ENCODE data around the gene ISG20.
"Not testable (repeated sequence)": the region's sequence is repeated elsewhere in the genome, so short reads cannot be mapped to it uniquely, and the experiment has no call there.

The ISG20 gene

GRCh38 chr15:88623061-88623460 is 15.8 kb upstream of the ISG20 start:
- H3K4me1 ChIP-seq (ENCODE audit: insufficient read depth, low read length), result peaks cover 32% of the 10 kb centered on the region
- H3K36me3 ChIP-seq (ENCODE audit: insufficient read depth, low read length), result peaks cover 32% of the 10 kb centered on the region
- H3K9me3 ChIP-seq (ENCODE audit: low read length), result no peaks in the 10 kb centered on the region
- H3K4me3 ChIP-seq (ENCODE audit: low read length), result peak overlapping the region; percentile 57
- H3K27me3 ChIP-seq (ENCODE audit: insufficient read depth, low read length), result no peaks in the 10 kb centered on the region
- no peak overlapping the region for H2AFZ ChIP-seq (ENCODE audit: low read depth, low read length)

DNA sequence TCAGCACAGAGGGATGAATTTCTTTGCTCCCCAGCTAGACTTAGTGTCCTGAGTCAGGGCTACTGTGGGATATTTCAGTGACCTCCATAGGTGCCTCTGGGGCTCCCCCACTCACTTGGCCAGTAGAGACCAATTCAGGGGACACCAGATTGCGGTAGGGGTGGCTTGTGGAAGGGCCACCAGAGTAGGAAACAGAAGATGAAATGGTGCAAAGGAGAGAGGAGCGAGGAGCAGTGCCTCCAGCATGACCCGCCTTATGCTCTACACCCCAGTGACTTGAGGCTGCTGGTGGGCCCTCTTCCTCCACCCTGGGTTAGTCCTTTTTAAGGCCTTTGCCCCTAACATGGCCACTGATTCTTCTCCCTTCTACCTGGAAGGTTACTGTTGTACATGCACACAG is 15.2 kb upstream of the ISG20 start:
- peaks cover 32% of the 10 kb centered on the region for H3K4me1 ChIP-seq (ENCODE audit: insufficient read depth, low read length)
- no peak overlapping the region for H2AFZ ChIP-seq (ENCODE audit: low read depth, low read length)
- no peaks in the 10 kb centered on the region for H3K27me3 ChIP-seq (ENCODE audit: insufficient read depth, low read length)
- no peaks in the 10 kb centered on the region for H3K9me3 ChIP-seq (ENCODE audit: low read length)
- peak overlapping the region; percentile 57 for H3K4me3 ChIP-seq (ENCODE audit: low read length)
- peaks cover 38% of the 10 kb centered on the region for H3K36me3 ChIP-seq (ENCODE audit: insufficient read depth, low read length)

- H3K27me3 ChIP-seq (ENCODE audit: insufficient read depth, low read length), result no peaks in the 10 kb centered on the region
- H3K9me3 ChIP-seq (ENCODE audit: low read length), result no peaks in the 10 kb centered on the region
- peaks cover 45% of the 10 kb centered on the region for H3K36me3 ChIP-seq (ENCODE audit: insufficient read depth, low read length)
- peak overlapping the region; percentile 14 for H3K4me3 ChIP-seq (ENCODE audit: low read length)
- H3K4me1 ChIP-seq (ENCODE audit: insufficient read depth, low read length), result peaks cover 32% of the 10 kb centered on the region
- H2AFZ ChIP-seq (ENCODE audit: low read depth, low read length), result no peak overlapping the region
Observed at GRCh38 chr15:88624156-88624970, 14.5 kb upstream of the ISG20 start.

DNA sequence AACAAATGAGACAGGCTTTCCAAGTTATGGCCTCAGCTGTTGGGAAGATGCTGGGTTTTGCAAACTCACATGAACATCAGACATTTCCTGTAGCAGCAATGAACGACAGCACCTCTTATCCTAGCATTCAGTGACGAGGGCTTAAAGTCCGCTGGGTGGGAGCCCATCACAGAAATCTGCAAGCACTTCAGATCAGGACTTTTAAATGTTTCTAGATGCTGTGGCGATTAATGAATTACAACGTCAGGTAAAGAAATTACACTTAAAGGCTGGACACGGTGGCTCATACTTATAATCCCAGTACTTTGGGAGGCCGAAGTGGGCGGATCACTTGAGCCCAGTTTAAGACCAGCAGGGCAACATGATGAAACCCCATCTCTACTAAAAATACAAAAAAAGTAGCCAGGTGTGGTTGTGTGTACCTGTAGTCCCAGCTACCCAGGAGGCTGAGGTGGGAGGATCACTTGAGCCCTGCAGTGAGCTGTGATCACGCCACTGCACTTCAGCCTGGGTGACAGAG is 13.8 kb upstream of the ISG20 start:
- H3K4me3 ChIP-seq (ENCODE audit: low read length), result no peak overlapping the region
- no peaks in the 10 kb centered on the region for H3K9me3 ChIP-seq (ENCODE audit: low read length)
- H3K27me3 ChIP-seq (ENCODE audit: insufficient read depth, low read length), result no peaks in the 10 kb centered on the region
- H3K4me1 ChIP-seq (ENCODE audit: insufficient read depth, low read length), result peaks cover 32% of the 10 kb centered on the region
- H2AFZ ChIP-seq (ENCODE audit: low read depth, low read length), result no peak overlapping the region
- peaks cover 51% of the 10 kb centered on the region for H3K36me3 ChIP-seq (ENCODE audit: insufficient read depth, low read length)

DNA sequence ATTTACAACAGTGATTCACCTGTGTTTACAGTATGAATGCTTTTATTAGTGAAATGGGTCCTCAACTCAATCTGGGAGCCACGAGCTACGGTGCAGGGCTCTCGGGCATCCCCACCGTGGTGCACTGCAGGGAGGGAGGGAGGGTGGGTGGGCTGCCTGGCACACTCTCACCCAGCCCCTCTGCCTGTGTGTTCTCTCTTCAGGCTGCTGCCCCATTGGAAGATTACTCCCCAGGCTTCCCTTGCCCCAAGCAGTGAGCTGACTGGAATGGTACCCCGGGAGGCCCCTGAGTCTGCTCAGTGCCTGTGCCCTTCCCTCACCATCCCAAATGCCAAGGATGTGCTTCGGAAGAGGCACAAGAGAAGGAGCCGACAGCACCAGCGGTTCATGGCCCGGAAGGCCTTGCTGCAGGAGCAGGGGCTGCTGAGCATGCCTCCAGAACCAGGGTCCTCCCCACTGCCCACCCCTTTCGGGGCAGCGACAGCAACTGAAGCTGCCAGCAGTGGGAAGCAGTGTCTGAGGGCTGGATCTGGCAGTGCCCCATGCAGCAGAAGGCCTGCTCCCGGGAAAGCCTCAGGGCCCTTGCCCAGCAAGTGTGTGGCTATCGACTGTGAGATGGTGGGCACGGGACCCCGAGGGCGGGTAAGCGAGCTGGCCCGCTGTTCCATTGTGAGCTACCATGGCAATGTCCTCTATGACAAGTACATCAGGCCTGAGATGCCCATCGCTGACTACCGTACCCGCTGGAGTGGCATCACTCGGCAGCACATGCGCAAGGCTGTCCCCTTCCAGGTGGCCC is 12.7 kb upstream of the ISG20 start:
- Histone ChIP-seq H3K36me3 (ENCODE audit: insufficient read depth, low read length) (peaks cover 62% of the 10 kb centered on the region), H3K4me3 (ENCODE audit: low read length) (no peak overlapping the region), H3K9me3 (ENCODE audit: low read length) (no peaks in the 10 kb centered on the region), H3K27me3 (ENCODE audit: insufficient read depth, low read length) (no peaks in the 10 kb centered on the region), H2AFZ (ENCODE audit: low read depth, low read length) (no peak overlapping the region), H3K4me1 (ENCODE audit: insufficient read depth, low read length) (peaks cover 27% of the 10 kb centered on the region)

DNA sequence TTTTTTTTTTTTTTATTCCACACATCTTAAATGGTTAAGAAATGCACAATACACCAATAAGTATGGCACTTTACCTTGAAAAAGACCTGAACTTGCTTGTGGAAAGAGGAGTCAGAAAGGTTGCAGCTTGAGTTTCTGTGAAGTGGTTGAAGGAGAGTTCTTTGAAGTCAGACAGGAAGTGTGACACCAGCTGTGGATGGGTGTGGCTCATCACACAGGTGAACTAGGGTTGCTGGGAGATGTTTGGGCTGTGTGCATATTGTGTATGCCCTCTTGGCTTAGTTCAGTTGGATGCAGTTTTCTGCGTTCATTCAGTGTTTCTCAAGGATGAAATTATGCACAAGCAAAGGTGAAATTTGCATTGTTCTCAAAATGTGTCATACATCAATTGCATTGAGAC is 11.4 kb upstream of the ISG20 start:
- Histone ChIP-seq H3K27me3 (ENCODE audit: insufficient read depth, low read length) (no peaks in the 10 kb centered on the region), H3K4me3 (ENCODE audit: low read length) (no peak overlapping the region), H3K4me1 (ENCODE audit: insufficient read depth, low read length) (peaks cover 23% of the 10 kb centered on the region), H2AFZ (ENCODE audit: low read depth, low read length) (no peak overlapping the region), H3K36me3 (ENCODE audit: insufficient read depth, low read length) (peaks cover 72% of the 10 kb centered on the region), H3K9me3 (ENCODE audit: low read length) (no peaks in the 10 kb centered on the region)

- Histone ChIP-seq H3K36me3 (ENCODE audit: insufficient read depth, low read length) (peaks cover 71% of the 10 kb centered on the region), H3K9me3 (ENCODE audit: low read length) (no peaks in the 10 kb centered on the region), H3K4me1 (ENCODE audit: insufficient read depth, low read length) (peaks cover 16% of the 10 kb centered on the region), H2AFZ (ENCODE audit: low read depth, low read length) (no peak overlapping the region), H3K4me3 (ENCODE audit: low read length) (no peak overlapping the region), H3K27me3 (ENCODE audit: insufficient read depth, low read length) (no peaks in the 10 kb centered on the region)
Observed at GRCh38 chr15:88628018-88628654, 10.7 kb upstream of the ISG20 start.

GRCh38 chr15:88629071-88629470 is 9.7 kb upstream of the ISG20 start:
- H3K36me3 ChIP-seq (ENCODE audit: insufficient read depth, low read length), result peaks cover 67% of the 10 kb centered on the region

DNA sequence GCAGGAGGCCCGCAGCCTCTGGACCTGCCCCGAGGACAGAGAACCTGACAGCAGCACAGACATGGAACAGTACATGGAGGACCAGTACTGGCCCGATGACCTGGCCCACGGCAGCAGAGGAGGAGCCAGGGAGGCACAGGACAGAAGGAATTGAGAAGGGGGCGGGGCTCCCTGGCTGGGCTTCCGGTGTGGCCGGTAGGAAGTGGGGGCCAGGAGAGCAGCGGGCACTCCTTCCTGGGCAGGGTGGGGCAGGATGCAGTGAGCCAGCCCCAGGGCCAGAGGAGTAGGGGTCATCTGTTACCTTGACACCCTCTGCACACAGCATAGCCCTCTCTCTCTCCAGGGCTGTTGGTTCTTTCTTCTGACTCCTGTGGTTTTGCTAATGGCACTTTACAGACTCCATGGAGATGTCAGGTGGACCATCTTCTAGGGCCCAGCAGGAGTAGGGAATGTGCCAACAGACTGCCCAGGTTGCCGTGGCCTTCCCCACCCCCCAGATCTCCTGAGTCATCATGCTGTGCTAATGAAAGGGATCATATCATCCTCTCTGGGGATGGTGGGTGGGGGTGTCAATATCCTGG is 8.6 kb upstream of the ISG20 start:
- no peaks in the 10 kb centered on the region for H3K27me3 ChIP-seq (ENCODE audit: insufficient read depth, low read length)
- H3K36me3 ChIP-seq (ENCODE audit: insufficient read depth, low read length), result peaks cover 72% of the 10 kb centered on the region

More at GRCh38 chr15:88629071-88629470, 9.7 kb upstream of the ISG20 start:
- Histone ChIP-seq H2AFZ (ENCODE audit: low read depth, low read length) (no peak overlapping the region), H3K9me3 (ENCODE audit: low read length) (no peaks in the 10 kb centered on the region), H3K4me1 (ENCODE audit: insufficient read depth, low read length) (peaks cover 7% of the 10 kb centered on the region), H3K4me3 (ENCODE audit: low read length) (no peak overlapping the region), H3K27me3 (ENCODE audit: insufficient read depth, low read length) (no peaks in the 10 kb centered on the region)

GRCh38 chr15:88630798-88631463 is 7.9 kb upstream of the ISG20 start:
- no peaks in the 10 kb centered on the region for H3K9me3 ChIP-seq (ENCODE audit: low read length)
- H3K27me3 ChIP-seq (ENCODE audit: insufficient read depth, low read length), result no peaks in the 10 kb centered on the region
- no peaks in the 10 kb centered on the region for H3K4me1 ChIP-seq (ENCODE audit: insufficient read depth, low read length)
- H3K4me3 ChIP-seq (ENCODE audit: low read length), result no peak overlapping the region
- H2AFZ ChIP-seq (ENCODE audit: low read depth, low read length), result no peak overlapping the region
- H3K36me3 ChIP-seq (ENCODE audit: insufficient read depth, low read length), result peaks cover 76% of the 10 kb centered on the region

More for the DNA sequence above, 8.6 kb upstream of the ISG20 start:
- H3K4me3 ChIP-seq (ENCODE audit: low read length), result no peak overlapping the region
- no peaks in the 10 kb centered on the region for H3K4me1 ChIP-seq (ENCODE audit: insufficient read depth, low read length)
- no peak overlapping the region for H2AFZ ChIP-seq (ENCODE audit: low read depth, low read length)
- no peaks in the 10 kb centered on the region for H3K9me3 ChIP-seq (ENCODE audit: low read length)

DNA sequence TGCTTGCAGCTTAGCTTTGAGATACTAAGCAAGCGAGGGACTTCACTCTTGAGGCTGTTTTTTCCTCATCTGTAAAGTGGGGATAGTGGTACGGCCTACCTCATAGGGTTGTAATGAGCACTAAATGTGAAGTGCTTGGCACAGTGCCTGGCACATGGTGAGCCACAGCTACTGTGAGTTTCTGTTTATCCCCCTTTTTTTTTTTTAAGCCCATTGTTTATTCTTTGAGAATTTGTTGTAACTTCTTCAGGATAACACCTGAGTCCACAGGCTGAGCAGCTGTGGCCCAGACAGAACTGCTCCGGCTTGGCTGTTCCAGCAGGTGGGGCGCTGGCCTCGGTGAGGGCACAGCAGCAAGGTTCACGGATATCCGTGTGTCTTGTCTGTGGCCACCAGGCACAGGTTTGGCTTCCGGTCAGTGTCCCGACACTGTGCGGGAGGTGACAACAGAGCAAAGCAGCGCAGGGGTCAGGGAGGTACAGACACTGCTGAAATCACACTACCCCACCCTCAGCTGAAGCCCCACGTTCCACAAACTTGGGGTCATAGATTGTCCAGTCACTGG is 7.3 kb upstream of the ISG20 start:
- H3K4me1 ChIP-seq (ENCODE audit: insufficient read depth, low read length), result no peaks in the 10 kb centered on the region
- no peaks in the 10 kb centered on the region for H3K27me3 ChIP-seq (ENCODE audit: insufficient read depth, low read length)
- no peaks in the 10 kb centered on the region for H3K9me3 ChIP-seq (ENCODE audit: low read length)
- peaks cover 72% of the 10 kb centered on the region for H3K36me3 ChIP-seq (ENCODE audit: insufficient read depth, low read length)
- H3K4me3 ChIP-seq (ENCODE audit: low read length), result no peak overlapping the region
- H2AFZ ChIP-seq (ENCODE audit: low read depth, low read length), result no peak overlapping the region

DNA sequence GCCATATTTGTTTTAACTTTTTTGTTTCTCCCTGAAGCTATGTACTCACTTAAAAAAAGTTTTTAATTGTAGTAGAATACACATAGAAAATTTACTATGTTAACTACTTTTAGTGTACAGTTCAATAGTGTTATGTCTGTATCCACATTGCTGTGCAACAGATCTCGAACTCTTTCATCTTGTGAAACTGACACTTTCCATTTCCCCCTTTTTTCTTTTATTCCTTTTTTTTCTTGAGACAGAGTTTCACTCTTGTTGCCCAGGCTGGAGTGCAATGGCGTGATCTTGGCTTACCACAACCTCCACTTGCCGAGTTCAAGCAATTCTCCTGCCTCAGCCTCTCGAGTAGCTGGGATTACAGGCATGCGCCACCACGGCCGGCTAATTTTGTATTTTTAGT is 6.0 kb upstream of the ISG20 start:
- H2AFZ ChIP-seq (ENCODE audit: low read depth, low read length); H3K9me3 ChIP-seq (ENCODE audit: low read length); H3K4me3 ChIP-seq (ENCODE audit: low read length); H3K27me3 ChIP-seq (ENCODE audit: insufficient read depth, low read length); H3K4me1 ChIP-seq (ENCODE audit: insufficient read depth, low read length): not testable (repeated sequence)
- H3K36me3 ChIP-seq (ENCODE audit: insufficient read depth, low read length), result peaks cover 60% of the 10 kb centered on the region
